ENCODE measurements around the gene PAGR1. TPM values are rescaled to one million over a fixed set of nuclear protein-coding genes. Genes with fewer than 3 reads are reported as not detected.
A peak's percentile ranks its signal among the peaks of the same experiment; 100 is the strongest.

The PAGR1 gene
- total and polyA plus RNA-seq, 2 of the 13 experiments (the other 11 are each of a cell fraction or from before 2014, with no cell fraction given): 9.8 to 66.4 TPM

- no peak; the same call in 1 of the 2 replicates for TF ChIP-seq ZMYM2 (CRISPR knock-in tag; IDR thresholded peaks at IDR 0.05)
- TF ChIP-seq ZFP62 (CRISPR knock-in tag; IDR thresholded peaks at IDR 0.05): no peak
- TF ChIP-seq SCMH1 (CRISPR knock-in tag; IDR thresholded peaks at IDR 0.05; ENCODE audit: borderline replicate concordance): no peak
- TF ChIP-seq CREB3 (CRISPR knock-in tag; IDR thresholded peaks at IDR 0.05): no peak
- peak; percentile 48; the same call in 1 of the 2 replicates for TF ChIP-seq ZNF782 (CRISPR knock-in tag; IDR thresholded peaks at IDR 0.05; ENCODE audit: borderline replicate concordance)
- TF ChIP-seq ZNF720 (CRISPR knock-in tag; IDR thresholded peaks at IDR 0.05): no peak
- TF ChIP-seq ZBTB7B (CRISPR knock-in tag; IDR thresholded peaks at IDR 0.05): peak; percentile 73; the same call in 1 of the 2 replicates
- peak; percentile 26 for TF ChIP-seq GATAD2A (CRISPR knock-in tag; IDR thresholded peaks at IDR 0.05)
- TF ChIP-seq, protein P1, sequence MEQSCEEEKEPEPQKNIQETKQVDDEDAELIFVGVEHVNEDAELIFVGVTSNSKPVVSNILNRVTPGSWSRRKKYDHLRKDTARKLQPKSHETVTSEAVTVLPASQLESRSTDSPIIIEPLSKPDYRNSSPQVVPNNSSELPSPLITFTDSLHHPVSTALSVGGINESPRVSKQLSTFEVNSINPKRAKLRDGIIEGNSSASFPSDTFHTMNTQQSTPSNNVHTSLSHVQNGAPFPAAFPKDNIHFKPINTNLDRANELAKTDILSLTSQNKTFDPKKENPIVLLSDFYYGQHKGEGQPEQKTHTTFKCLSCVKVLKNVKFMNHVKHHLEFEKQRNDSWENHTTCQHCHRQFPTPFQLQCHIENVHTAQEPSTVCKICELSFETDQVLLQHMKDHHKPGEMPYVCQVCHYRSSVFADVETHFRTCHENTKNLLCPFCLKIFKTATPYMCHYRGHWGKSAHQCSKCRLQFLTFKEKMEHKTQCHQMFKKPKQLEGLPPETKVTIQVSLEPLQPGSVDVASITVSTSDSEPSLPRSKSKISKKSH (CRISPR knock-in tag; IDR thresholded peaks at IDR 0.05; ENCODE audit: borderline replicate concordance): peak; percentile 97
- peak; percentile 96; the same call in 1 of the 2 replicates for TF ChIP-seq TRAFD1 (CRISPR knock-in tag; IDR thresholded peaks at IDR 0.05; ENCODE audit: borderline replicate concordance)
- TF ChIP-seq SP4 (CRISPR knock-in tag; IDR thresholded peaks at IDR 0.05): peak; percentile 94
- TF ChIP-seq ZNF414 (CRISPR knock-in tag; IDR thresholded peaks at IDR 0.05): peak; percentile 12; the same call in 1 of the 2 replicates
- TF ChIP-seq ZNF549 (CRISPR knock-in tag; IDR thresholded peaks at IDR 0.05): no peak
- TF ChIP-seq RFX1 (IDR thresholded peaks at IDR 0.05): no peak
- TF ChIP-seq LBX2 (CRISPR knock-in tag; IDR thresholded peaks at IDR 0.05; ENCODE audit: borderline replicate concordance): no peak
- TF ChIP-seq, protein P2, sequence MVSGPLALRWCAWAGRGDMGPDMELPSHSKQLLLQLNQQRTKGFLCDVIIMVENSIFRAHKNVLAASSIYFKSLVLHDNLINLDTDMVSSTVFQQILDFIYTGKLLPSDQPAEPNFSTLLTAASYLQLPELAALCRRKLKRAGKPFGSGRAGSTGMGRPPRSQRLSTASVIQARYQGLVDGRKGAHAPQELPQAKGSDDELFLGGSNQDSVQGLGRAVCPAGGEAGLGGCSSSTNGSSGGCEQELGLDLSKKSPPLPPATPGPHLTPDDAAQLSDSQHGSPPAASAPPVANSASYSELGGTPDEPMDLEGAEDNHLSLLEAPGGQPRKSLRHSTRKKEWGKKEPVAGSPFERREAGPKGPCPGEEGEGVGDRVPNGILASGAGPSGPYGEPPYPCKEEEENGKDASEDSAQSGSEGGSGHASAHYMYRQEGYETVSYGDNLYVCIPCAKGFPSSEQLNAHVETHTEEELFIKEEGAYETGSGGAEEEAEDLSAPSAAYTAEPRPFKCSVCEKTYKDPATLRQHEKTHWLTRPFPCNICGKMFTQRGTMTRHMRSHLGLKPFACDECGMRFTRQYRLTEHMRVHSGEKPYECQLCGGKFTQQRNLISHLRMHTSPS (CRISPR knock-in tag; IDR thresholded peaks at IDR 0.05; ENCODE audit: low read depth): no peak
- no peak for TF ChIP-seq ZFAT (CRISPR knock-in tag; conservative IDR thresholded peaks at IDR 0.05)
Measured at GRCh38 chr16:29815793-29816693, at the start of gene PAGR1 (continued).

Data from HepG2 (cell line).